ENCODE data around the gene TMEM60. TPM values are rescaled to one million over a fixed set of nuclear protein-coding genes. Genes with fewer than 3 reads are reported as not detected.
"Not testable (repeated sequence)": the region's sequence is repeated elsewhere in the genome, so short reads cannot be mapped to it uniquely, and the experiment has no call there.

TMEM60 gene, protein sequence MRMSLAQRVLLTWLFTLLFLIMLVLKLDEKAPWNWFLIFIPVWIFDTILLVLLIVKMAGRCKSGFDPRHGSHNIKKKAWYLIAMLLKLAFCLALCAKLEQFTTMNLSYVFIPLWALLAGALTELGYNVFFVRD
- total RNA-seq: 13.1 and 15.3 TPM in 2 replicates

- intact Hi-C loops (cut with micrococcal nuclease): loop anchor here (1.0 to 5.0 kb wide), 12 partner anchors 36 to 1480 kb away; partner anchors contain the start of genes CCDC146, GSAP, RSBN1L and YWHAG
These were observed at the start of gene TMEM60, which contains the start of gene PHTF2 for GRCh38 chr7:77798394-77799077. Gene TMEM60 (minus strand): TSS chr7:77798434. CDS start chr7:77794373, 4,061 bp downstream. Gene PHTF2 (plus strand): TSS chr7:77798773.

DNA sequence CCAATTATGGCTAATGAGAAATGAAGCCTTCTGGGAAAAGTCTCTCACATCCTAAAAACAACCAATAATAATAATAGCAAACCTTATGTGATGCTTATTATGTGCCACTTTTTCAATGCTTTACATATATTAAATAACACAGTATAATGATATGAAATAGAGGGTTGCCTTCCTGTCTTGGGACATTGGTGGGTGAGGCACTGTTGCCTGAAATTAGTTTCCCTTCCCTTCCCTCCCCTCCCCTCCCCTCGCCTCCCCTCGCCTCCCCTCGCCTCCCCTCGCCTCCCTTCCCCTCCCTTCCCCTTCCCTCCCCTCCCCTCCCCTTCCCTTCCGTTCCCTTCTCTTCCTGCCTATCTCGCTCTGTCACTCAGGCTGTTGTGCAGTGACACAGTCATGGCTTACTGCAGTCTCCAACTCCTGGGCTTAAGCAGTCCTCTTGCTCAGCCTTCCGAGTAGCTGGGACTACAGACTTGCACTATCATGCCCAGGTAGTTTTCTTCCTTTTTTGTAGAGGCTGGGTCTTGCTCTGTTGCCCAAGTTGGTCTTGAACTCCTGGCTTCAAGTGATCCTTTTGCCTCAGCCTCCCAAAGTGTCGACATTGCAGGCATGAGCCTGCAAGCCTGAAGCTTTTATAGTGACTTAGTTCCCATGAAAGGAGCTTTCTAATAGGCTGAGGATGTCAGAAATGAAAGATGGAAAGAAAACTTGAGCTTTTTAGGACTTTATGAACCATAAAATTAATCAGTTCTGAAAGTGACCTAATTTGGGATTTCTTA is 48.3 kb upstream of the TMEM60 start:
- intact Hi-C loops (cut with micrococcal nuclease): no loop called here

GRCh38 chr7:77843194-77843593 is 45.0 kb upstream of the TMEM60 start:
- intact Hi-C loops (cut with micrococcal nuclease): no loop called here

DNA sequence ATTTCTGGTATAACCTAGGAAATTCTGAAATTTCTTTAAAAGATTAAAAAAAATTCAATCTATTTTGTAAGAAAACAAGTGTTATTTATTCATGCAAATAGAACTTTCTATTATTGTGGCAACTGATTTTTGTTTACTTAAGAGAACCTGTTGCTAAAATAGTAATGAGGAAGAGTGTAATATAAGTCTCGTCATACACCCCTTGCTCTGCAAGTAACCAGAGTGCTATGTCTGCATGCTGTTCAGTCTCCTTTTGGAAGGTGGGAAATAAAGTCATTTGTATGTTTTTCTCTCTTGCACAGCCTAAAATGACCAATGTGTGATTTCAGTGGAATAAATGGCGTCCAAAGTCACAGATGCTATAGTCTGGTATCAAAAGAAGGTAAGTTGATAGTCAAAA is 41.7 kb upstream of the TMEM60 start:
- intact Hi-C loops (cut with micrococcal nuclease): no loop called here

DNA sequence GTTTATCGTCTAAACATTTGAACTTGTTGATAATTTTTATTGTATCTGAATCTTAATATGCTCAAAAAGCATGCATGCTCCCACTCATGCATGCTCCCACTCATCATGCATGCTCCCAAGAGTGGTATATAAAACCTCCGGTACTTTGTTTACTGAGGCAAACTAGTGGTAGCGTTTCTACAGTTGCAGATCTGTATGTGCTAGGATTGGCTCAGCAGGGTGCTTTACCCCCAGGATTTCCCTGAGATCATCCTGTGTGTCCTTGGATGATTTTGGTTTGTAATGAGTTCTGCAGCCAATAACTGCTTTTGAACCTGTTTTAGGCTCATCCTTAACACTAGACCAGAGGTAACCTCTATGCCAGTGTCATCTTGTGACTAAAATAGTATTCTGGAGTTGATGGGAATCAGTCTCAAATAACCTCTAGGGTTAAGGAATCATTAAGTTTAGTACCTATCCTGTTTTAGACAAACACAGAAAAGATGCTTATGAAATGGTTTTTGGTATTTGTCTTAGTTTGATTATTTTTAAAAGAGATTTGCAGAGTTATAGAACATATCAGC is 40.8 kb upstream of the TMEM60 start:
- intact Hi-C loops (cut with micrococcal nuclease): no loop called here

GRCh38 chr7:77837966-77838365 is 39.7 kb upstream of the TMEM60 start:
- intact Hi-C loops (cut with micrococcal nuclease): no loop called here

DNA sequence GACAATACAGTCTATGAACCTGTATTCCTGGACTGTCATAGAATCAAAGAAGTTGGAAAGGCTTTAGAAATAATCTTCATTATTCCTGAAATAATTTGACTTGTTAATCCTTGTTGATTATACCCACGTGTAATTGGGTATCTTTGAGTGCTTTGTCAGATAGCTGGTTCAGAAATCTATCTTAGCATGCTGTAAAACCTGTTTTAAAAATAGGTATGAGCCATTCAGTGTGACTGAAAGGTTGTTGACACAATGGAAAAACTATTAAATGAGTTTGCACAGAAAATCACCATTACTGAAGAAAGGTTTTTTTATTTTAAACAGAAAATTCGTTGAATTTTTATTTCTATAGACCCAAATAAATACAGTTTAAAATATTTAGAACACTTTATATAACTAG is 39.0 kb upstream of the TMEM60 start:
- intact Hi-C loops (cut with micrococcal nuclease): no loop called here

DNA sequence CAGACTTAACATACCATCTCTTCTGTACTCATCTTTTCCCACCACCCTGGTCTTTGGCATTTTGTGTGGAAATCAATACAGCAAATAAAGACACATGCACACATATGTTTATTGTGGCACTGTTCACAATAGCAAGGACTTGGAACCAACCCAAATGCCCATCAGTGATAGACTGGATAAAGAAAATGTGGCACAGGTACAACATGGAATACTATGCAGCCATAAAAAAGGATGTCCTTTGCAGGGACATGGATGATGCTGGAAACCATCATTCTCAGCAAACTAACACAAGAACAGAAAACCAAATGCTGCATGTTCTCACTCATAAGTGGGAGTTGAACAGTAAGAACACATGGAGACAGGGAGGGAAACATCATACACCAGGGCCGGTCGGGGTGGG is 38.2 kb upstream of the TMEM60 start:
- intact Hi-C loops (cut with micrococcal nuclease): not testable (repeated sequence)

DNA sequence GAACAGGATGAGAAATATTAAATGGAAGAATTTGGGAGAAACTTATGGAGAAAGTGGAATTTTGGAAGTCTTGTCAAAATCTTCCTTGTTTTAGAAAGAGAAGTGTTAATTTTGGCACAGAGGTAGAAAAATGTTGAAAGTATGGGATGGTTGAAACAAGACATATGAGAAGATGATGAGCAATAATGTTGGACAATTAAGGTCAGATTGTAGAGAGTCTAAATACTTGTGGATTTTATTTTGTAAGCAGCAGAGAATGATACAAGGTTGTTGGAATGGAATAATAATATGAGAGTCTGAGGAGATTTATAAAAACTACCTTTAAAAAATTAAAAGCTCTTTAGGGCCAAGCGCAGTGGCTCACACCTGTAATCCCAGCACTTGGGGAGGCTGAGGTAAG is 34.9 kb upstream of the TMEM60 start:
- intact Hi-C loops (cut with micrococcal nuclease): no loop called here

GRCh38 chr7:77831953-77832352 is 33.7 kb upstream of the TMEM60 start:
- intact Hi-C loops (cut with micrococcal nuclease): no loop called here

DNA sequence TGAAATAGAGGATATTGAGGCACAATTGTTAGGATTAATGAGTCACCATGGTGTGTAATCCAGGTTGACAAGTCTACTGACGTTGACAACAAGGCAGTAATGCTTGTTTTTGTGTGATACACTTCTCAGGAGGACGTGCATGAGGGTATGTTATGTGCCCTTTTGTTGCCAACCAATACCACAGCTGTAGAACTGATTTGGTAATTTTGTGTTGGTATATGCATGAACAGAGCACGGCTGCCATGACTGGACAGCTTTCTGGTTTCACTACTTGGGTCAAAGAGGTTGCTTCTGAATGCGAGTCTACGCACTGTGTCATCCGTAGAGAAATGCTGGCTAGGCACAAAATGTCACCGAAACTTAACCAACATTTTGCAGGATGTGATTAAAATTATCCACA is 33.2 kb upstream of the TMEM60 start:
- intact Hi-C loops (cut with micrococcal nuclease): no loop called here

- intact Hi-C loops (cut with micrococcal nuclease): no loop called here
These were observed 32.6 kb upstream of the TMEM60 start for GRCh38 chr7:77830649-77831355.

DNA sequence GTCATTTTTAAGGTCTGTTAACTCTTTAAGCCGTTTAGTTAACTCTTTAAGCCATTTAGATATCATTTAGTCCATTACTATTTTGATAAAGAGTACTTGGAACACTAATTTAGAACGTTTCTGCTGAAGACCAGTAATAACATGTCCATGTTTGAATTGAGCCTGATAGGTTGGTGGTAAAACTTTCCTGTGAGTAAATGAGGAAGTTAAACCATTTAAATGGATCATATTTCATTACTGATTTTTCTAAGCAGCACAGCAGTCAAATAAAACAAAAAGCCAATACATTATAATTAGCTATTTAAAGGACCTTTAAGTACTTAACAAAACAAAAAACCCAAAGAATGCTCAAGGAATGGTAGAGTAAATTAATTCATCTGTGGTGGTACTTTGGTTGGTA is 29.8 kb upstream of the TMEM60 start:
- intact Hi-C loops (cut with micrococcal nuclease): no loop called here

DNA sequence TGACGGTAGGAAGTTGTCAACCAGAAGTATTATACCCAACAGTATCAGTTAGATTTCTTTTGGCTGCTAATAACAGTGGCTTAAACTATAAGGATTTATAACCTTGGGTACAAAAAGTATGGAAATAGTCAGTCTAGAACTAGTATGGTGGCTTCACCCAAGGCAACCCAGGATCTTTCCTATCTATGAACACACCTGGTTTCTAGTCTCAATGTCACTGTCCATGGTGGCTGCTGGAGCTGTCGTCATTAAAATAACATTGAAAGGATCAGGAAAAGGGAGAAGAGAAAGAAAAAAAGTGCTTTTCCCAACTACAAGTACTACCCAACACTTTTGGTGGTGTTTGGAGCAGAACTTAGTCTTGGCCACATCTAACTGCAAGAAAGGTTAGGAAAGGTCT is 28.1 kb upstream of the TMEM60 start:
- intact Hi-C loops (cut with micrococcal nuclease): no loop called here

DNA sequence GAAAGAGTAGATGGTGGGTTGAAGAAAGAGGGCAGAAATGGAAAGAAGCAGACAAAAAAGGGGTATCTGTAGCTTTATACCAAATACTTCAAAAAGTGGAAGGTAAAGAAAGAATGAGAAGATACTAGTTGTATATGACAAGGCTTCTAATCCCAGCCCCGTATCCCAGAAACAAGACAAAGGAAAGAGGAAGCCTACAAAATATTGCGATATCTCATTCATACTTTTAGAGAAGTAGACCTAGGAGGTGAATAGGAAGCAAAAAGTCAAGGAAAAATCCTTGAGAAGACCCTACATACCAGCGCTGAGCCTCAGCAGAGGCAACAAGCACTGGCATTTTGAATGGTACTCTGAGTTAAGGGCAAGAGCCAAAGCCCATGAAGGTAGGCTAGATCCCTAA is 26.9 kb upstream of the TMEM60 start:
- intact Hi-C loops (cut with micrococcal nuclease): no loop called here

- intact Hi-C loops (cut with micrococcal nuclease): no loop called here
These were observed 26.4 kb upstream of the TMEM60 start for GRCh38 chr7:77824636-77825035.

DNA sequence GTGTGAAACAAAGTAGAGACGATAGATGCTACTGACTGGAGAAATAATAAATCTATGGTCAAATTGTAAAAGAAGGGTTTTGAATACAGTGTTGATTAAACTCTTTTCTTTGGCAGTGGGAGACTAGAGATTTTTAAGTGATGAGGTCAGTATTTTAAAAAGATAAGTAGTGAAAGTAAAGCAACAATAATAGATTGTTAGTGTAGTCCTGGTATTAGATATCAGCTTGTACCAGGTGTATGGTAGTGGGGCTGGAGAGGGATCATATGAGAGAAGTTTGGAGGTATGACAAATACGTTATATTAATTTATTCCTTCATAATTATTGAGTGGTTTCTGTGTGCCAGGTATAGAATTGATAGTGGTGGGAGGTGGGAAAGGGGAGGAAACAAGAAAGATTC is 25.6 kb upstream of the TMEM60 start:
- intact Hi-C loops (cut with micrococcal nuclease): no loop called here

GRCh38 chr7:77822269-77822668 is 24.0 kb upstream of the TMEM60 start:
- intact Hi-C loops (cut with micrococcal nuclease): no loop called here

GRCh38 chr7:77820967-77821366 is 22.7 kb upstream of the TMEM60 start:
- intact Hi-C loops (cut with micrococcal nuclease): no loop called here

GRCh38 chr7:77819021-77819420 is 20.8 kb upstream of the TMEM60 start:
- intact Hi-C loops (cut with micrococcal nuclease): no loop called here

DNA sequence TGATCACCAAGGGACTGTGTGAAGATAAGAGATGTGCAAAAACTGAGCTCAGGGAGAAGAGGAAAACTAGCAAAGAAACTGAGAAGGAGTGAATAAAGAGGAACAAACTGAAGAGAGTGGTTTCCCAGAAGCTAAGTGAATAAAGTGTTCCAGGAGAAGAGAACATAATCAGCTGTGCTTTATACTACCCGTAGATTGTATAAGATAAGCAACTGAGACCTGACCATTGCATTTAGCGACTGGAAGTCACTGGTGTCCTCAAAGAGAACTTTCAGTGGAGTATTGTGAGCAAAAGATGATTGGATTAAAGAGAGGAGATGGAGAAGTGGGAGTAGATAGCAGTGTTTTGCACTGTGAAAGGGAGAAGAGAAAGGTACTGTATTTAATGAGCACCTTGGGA is 14.9 kb upstream of the TMEM60 start:
- intact Hi-C loops (cut with micrococcal nuclease): no loop called here

DNA sequence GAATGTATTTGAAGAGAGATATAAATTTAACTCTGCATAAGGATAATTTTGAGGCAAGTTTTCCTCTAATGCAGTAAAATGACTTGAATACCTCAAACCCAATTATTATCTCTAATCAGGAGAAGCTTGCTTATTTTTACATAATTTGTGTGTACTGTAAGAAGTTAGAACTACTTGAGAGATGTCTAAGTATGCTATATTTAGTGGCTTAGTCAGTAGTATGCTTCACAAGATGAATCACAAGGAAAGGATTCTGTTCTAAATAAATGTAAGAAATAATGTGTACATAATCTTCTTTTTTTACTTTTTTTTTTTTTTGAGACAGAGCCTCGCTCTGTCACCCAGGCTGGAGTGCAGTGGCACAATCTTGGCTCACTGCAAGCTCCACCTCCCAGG is 14.1 kb upstream of the TMEM60 start:
- intact Hi-C loops (cut with micrococcal nuclease): no loop called here

All from T-helper 1 cell treated with Interleukin-12 subunit alpha and Interleukin-12 subunit beta and Interleukin-4 antibody, amounts not matched to agents 30 ng/mL and 1 ng/mL, for 36 hours (primary cell).